ENCODE results near the gene B3GAT1. TPM values are rescaled to one million over a fixed set of nuclear protein-coding genes. Genes with fewer than 3 reads are reported as not detected.
"Not testable (repeated sequence)": the region's sequence is repeated elsewhere in the genome, so short reads cannot be mapped to it uniquely, and the experiment has no call there.

The B3GAT1 gene, protein sequence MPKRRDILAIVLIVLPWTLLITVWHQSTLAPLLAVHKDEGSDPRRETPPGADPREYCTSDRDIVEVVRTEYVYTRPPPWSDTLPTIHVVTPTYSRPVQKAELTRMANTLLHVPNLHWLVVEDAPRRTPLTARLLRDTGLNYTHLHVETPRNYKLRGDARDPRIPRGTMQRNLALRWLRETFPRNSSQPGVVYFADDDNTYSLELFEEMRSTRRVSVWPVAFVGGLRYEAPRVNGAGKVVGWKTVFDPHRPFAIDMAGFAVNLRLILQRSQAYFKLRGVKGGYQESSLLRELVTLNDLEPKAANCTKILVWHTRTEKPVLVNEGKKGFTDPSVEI
- not detected for polyA plus RNA-seq (2013, experiment 1 of 2; ENCODE audit: insufficient read length)
- polyA plus RNA-seq (2013, experiment 2 of 2; ENCODE audit: insufficient read length): not detected

DNA sequence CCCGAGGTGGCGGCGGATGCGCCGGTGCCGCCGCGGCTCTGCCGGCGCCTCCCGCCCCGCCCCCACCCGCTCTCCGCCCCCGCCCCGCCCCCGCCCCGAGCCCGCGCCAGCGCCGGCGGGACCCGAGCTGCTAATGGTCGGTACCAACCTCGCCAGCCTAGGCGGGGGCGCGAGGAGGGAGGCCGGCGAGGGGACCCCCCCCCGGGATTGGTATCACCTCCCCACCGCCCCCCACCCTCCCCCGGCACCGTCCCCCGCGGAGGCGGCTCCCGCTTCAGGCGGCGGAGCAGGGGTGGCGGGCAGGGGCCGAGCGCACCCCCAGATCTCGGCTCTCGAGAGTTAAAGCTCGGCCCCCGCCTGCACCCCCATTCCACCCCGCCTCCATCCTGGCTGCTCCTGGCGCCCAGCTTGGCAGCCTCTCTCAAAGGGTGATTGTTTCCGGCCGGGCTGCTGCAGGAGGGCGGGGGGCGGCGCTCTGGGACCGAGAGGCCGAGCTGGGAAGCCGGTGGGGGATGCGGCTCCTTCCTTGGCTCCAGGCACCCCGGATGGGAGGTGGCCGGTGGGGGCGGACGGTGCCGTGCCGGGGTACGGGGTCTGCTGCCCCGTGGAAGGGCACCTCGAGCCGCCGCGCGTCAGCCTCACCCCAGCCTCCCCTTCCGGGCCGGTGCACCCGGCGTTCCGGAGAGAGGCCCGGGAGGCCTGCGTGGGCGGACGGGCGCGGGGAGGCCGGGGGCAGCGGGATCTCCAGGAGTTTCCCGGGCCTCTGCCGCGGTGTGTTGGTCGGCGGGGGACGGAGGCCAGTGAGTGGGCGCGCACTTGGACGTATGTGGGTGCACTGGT lies at the start of gene B3GAT1:
TSS of gene B3GAT1 (minus strand) at position 40 of the 840 bp plus-strand sequence. CDS start 24,583 bp downstream, outside the sequence.
- DNase-seq: no peak

DNA sequence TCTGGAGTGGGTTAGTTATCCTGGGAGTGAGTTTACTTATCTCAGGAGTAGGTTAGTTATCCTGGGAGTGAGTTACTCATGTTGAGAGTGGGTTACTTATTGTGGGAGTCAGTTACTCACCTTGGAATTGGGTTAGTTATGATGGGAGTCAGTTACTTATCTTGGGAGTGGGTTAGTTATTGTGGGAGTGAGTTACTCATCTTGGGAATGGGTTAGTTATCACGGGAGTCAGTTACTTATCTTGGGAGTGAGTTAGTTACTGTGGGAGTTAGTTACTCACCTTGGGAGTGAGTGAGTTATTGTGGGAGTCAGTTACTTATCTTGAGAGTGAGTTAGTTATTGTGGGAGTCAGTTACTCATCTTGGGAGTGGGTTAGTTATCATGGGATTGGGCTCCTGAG lies 49.6 kb upstream of the B3GAT1 start:
- no peak for DNase-seq

DNA sequence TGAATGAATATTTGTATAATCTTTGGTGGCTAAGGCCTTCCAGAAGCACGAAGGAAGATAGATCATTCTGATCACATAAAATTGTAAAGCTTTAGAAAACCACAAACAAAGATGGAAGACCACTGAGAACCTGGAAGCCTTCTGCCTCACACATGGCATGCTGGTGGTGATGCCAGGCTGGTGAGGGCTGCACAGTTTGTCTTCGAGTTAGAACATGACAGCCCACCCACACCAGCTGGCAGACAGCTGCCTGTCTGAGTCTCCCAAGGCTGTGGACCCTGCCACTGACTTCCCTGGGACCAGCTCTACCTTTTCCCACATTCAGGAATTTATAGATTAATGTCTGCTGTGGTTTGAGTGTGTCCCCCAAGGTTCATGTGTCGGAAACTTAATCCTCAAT lies 48.8 kb upstream of the B3GAT1 start:
- DNase-seq: no peak

DNA sequence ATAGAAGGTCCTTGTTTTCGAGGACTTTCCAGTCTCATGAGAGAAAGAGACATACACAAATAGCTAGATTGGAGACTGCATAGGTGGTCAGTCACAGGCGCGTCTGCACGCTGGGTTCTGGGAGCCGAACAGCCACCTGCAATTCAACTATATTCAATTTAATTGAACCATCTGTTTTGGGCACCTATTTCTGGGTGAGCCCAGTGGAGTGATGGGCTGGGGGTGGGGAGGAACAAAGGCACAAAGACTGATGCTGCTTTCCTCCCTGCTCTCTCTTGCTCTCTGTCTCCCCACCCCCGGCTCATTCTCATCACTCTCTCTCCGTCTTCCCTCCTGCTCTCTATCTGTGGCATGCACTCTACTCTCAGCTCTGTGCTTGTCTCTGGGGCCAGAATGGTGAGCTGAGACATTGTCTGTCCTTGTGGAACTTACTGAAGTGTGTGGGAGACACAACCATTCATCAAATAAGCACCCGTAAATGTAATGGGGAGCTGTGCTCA lies 48.1 kb upstream of the B3GAT1 start:
- DNase-seq: no peak

DNA sequence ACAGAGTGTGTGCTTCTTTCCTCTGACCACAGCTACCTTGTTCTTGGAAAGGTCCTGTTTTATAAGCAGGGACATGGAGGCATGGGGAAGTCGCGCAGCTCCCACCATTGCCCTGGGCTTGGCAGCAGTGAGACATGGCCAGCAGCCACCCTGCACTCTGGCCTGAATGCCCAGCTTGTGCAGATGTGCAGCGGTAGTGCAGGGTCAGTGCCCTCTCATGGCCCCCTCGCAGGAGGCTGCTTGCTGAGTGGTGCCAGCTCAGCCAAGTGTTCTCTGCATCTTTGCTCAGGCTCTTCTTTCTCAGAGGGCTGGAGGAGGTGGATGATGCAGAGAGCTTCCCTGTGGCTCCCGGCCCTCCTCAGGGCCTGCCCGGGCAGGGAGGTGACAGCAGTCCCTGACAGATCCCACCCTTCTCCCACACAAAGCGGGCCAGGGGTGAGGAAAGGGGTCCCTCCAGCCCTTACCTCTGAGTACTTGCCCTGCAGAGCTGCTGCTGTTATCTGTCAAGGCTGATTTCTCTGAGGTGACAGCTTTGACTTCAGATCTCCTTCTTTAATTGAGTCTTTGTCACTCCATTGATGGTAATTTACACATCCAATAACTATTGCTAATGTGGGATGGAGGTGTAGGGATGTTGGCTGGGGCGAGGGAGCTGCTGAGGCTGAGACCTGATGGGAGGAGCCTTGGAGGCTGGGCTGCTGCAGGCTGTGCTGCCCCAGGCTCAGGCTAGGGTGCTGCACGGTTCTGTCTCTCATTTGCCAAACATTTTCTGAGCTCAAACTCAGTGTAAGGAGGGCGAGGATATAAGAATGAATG lies 47.4 kb upstream of the B3GAT1 start:
- no peak for DNase-seq

DNA sequence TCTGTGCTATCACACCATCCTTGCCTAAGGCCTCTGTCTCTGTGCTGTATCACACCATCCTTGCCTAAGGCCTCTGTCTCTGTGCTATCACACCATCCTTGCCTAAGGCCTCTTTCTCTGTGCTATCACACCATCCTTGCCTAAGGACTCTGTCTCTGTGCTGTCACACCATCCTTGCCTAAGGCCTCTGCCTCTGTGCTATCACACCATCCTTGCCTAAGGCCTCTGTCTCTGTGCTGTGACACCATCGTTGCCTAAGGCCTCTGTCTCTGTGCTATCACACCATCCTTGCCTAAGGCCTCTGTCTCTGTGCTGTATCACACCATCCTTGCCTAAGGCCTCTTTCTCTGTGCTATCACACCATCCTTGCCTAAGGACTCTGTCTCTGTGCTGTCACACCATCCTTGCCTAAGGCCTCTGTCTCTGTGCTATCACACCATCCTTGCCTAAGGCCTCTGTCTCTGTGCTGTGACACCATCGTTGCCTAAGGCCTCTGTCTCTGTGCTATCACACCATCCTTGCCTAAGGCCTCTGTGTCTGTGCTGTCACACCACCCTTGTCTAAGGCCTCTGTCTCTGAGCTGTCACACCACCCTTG lies 45.5 kb upstream of the B3GAT1 start:
- not testable (repeated sequence) for DNase-seq

DNA sequence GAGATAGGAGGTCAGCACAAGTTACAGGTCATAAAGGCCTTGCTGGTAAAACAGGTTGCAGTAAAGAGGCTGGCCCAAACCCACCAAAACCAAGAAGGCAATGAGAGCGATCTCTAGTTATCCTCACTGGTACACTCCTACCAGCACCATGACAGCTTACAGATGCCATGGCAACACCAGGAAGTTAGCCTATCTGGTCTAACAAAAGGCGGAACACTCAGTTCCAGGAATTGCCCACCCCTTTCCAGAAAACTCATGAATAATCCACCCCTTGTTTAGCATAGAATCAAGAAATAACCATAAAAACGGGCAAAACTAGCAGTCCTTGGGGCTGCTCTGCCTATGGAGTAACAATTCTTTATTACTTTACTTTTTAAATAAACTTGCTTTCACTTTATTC lies 43.5 kb upstream of the B3GAT1 start:
- no peak for DNase-seq

DNA sequence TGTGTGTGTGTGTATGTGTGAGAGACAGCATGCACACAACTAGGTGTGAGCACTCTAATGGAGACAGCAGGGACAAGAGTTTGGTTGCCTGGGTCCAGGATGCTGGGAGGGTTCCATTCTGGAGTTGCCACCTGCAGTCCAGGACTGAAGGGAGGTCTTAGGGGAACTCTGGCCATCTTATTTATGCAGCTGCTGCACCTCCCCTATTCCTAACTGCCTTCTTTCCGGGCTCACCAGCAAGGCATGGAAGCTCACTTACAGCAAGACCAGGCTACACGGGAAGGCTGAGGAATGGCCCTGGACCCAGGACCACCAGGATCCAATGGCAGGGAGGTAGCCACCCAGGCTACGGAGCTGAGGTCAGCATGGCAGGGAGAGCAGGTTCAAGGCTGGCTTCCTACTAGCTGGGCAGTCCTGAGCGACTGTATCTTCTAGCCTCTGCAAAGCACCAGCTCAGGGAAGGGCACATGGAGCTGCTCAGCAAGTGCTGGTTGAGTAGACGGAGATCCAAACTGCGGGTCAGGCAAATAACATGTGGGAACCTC lies 42.2 kb upstream of the B3GAT1 start:
- DNase-seq: no peak

DNA sequence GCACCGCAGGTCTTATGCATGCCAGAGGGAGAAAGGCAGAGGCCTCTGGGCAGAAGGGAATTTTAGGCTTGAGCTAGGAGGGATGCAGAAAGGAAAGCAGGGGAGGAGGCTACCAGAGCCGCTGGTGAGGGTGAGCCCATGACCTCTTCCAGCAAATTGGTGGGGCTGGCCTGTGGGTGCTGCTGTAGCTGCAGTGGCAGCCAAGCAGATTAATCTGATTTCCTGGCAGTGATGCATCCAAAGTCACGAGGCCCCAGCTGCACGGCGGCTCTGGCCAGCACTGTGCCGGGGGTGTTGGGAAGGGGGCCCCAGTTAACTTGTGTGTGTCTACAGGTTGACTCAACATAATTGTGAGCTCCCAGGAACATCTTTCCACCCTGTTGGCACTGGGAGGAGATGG lies 41.4 kb upstream of the B3GAT1 start:
- no peak for DNase-seq

DNA sequence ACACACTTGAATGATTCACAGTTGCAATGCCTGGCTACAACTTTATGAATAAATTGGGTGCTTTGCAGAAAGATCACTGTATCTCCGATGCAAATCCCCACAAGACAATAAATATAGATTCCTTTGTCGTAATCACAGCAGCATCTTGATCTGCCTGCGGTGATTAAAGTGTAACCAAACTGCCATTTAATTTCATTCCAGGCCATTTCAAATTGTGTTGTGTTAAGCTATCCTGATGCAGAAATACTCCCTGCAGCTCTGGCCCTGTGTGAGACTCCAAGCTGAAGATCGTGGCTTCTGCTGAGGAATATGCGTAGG lies 40.8 kb upstream of the B3GAT1 start:
- DNase-seq: no peak

DNA sequence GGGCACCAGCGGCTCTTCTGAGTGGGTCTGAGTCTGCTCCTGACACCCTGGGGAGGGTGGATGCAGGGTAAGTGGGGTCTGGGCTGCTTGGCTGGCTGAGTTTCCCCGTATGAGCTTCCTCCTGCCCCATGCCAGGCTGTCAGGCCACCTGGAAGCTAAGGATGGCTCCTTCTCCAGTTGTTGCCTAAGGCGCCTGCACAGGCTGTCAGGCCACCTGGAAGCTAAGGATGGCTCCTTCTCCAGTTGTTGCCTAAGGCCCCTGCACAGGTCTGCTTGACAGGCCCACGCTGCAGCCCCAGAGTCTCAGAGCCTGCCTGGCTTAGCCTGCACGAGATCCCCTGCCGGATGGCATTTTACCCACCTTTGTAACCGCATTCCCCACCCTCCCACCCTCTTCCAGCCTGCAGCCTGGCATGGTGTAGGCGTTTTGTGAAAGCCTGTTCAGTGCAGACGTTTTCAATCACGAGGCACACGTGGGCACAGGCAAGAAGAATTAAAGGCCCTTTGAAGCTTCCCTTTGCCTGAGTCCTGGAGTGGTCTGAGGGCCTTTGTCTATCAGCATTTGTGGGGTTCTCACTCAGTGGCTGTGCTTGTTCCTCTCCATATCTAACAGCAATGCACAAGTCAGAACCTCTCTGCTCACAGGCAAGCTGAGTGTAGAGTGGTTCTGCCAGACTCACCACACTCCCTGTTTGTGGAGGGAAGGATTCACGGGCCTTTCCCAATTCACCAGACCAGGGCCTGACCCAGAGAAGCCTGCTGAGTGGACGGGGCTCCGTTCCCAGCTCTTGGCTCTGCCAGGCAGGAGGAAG lies 40.2 kb upstream of the B3GAT1 start:
- DNase-seq: no peak

DNA sequence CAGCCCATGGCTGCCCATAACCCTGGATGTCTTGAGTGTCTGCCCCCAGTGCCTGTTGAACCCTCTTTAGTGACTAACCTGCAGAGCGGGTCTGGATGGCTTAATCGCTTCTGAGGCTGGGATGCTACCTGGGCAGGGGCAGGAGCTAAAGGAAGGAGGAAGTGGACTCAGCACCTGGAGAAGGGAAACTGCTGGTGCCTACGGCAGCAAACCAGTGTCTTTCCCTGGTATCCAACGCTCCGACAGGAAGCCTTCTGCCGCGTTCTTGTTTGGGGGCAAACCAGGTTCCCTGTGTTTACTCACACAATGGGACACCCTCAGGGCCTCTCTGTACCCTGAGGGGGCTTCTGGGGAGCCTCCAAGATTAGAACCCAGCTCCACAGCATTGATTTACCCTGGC lies 38.1 kb upstream of the B3GAT1 start:
- no peak for DNase-seq

DNA sequence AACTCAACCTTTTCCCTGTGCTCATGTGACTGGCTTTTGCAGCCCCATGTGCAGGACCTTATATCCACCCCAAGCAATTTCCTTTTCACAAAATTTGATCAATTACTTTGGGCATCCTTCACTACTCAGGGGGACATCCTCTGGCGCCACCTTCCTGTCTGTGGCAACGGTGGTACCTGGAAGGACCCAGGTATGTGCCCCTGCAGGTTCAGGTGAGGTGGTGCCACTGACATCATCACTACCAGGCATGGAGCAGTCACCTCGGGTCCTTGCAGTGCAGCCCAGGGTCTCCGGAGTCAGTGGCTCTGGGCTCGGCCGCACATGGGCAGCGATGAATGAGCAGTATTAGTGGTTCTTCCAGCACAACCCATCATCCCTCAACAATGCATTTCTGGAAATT lies 37.7 kb upstream of the B3GAT1 start:
- DNase-seq: no peak

DNA sequence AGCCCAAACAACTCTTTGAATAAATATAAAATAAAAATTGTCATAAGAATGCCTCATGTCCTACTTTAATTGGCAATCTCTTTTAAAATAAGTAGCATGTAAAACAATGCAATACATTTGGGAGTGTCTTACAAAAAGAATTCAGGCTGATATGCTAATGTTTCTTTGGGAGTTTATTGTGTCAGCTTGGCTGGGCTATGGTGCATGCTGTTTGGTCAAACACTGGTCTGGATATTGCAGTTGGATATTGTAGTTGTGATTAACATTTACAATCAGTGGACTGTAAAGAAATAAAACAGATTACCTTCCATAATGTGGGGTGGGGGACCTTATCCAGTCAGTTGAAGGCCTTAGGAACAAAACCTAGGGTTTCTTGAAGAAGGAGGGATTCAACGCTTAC lies 37.0 kb upstream of the B3GAT1 start:
- DNase-seq: no peak

DNA sequence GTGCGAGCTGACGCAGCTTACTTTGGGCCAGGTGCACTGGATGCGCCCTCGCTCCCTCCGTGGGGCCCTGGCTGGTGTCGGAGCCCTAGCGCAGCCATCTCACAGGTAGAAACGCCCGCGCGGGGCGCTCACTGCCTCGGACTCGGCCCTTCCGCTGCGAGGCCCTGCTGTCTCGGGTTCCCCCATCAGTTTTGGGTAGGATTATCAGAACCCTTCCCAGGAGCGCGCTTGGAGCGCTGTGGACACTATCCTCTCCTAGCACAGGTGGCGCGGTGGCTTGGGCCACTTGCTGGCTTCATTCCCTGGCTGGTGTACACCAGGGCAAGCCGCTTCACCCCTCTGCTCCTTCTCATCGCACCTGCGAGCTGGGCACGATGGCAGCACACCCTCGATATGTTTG lies 35.7 kb upstream of the B3GAT1 start:
- no peak for DNase-seq

DNA sequence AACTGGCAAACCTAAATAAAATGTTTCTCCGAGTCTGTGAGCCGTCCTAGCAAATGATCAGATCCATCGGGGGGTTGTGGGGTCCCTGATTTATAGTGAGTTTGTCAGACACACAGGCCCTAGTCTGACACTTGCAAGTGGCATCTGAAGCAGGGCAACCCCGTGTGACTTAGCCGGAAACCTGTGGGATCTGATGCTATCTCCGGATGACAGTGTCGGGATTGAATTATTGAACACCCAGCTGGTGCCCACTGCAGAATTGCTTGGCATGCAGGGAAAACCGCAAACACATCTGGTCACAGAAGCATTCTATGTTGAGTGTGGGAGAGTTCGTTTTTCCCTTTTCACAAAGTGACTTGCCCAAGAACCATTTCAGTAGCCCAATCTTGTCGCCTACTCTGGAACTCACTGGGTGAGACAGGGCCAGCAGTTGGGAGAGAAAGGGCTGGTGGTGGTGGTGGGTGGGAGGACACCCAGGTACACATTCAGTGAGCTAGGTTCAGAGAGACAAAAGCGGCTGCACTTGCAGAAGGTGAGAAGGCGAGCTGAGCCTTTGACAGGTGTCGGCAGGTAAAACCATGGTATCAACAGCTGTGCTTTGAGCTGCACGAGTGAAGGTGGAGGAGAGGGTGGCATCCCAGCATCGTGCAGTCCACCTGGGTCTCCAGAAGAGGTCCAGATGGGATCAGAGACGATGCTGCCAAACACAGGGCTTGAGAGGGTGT lies 33.7 kb upstream of the B3GAT1 start:
- no peak for DNase-seq

DNA sequence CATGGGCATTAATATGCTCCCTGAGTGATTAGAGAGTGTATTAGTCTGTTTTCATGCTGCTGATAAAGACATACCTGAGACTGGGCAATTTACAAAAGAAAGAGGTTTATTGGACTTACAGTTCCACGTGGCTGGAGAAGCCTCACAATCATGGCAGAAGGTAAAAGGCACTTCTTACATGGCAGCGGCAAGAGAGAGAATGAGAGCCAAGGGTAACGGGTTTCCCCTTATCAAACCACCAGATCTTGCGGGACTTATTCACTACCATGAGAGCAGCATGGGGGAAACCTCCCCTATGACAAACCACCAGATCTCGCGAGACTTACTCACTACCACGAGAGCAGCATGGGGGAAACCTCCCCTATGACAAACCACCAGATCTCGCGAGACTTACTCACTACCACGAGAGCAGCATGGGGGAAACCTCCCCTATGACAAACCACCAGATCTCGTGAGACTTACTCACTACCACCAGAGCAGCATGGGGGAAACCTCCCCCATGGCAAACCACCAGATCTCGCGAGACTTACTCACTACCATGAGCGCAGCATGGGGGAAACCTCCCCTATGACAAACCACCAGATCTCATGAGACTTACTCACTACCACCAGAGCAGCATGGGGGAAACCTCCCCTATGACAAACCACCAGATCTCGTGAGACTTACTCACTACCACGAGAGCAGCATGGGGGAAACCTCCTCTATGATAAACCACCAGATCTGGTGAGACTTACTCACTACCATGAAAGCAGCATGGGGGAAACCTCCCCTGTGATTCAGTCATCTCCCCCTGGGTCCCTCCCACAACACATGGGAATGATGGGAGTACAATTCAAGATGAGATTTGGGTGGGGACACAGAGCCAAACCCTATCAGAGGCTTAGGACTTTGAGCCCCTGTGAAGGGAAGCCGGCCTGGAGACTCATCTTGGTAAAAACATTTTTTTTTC lies 32.4 kb upstream of the B3GAT1 start:
- not testable (repeated sequence) for DNase-seq

DNA sequence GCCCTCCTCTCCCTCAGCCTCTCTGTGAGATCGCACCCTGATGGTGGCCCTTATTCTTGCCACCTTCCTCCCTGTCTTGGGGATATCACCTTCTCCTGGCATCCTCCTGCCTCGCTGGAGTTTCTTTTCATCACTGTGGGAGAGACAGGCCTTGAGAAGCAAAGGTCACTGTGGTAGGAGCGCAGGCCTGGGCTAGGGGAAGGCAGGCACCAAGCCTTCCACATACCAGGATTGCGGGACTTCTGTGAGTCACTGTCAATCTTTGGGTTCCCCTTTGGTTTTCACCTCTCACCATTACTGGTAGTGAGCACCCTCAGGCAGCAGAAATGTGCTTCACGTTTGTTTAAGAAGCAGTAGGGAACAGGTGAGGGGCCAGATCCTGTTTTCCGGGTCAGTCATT lies 31.2 kb upstream of the B3GAT1 start:
- no peak for DNase-seq

DNA sequence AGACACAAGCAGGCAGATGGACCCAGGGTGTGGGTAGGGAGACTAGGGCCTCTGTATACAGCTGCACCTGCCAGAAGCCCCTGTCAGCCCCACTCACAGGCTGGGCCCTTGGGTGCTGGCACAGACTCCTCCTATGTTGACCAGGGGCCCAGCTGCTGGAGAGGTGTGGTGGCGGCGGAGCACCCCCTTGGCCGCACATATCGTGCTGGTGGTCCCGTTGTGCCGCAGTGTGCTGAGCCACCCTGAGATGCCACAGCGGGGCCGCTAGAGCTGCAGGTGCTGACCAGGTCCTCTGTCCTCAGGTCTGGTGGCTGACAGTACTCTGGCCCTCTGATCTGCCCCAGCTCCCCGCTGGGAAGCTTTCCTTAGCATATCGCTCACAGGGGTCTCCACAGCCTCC lies 30.2 kb upstream of the B3GAT1 start:
- DNase-seq: no peak
